ENCODE data around the gene ZBTB20. TPM values are rescaled to one million over a fixed set of nuclear protein-coding genes. Genes with fewer than 3 reads are reported as not detected.

Gene ZBTB20
- total and polyA plus RNA-seq, 4 donors, result 0.74 to 77.1 (median 27.9) TPM

- DNase-seq (peak in 1 of 3 donors; percentile 39), ATAC-seq (ENCODE audit: insufficient read depth, low FRiP score) (no peak)
- Histone ChIP-seq H3K36me3 (ENCODE audit: control insufficient read depth in 4 of 4, insufficient read depth in 4 of 4, low read length in 4 of 4) (no peaks in the 10 kb centered on the region), H3K27ac (ENCODE audit: low read depth in 1 of 2, low read length in 1 of 2) (peak overlapping the region in 1 of 2 donors; percentile 56), H3K4me3 (no peak overlapping the region), H3K27me3 (ENCODE audit: control insufficient read depth in 3 of 3, insufficient read depth in 3 of 3, low read length in 2 of 3) (no peaks in the 10 kb centered on the region), H3K9me3 (ENCODE audit: control insufficient read depth in 4 of 4, insufficient read depth in 3 of 4, low read length in 3 of 4) (no peaks in the 10 kb centered on the region), H3K4me1 (ENCODE audit: control insufficient read depth in 5 of 5, insufficient read depth in 5 of 5, low read length in 5 of 5) (peaks cover 3 to 26% (median 22%) of the 10 kb centered on the region in 5 donors), H3K9ac (ENCODE audit: insufficient read depth in 1 of 2, low read length in 2 of 2) (no peak overlapping the region)
- TF ChIP-seq, protein P1, sequence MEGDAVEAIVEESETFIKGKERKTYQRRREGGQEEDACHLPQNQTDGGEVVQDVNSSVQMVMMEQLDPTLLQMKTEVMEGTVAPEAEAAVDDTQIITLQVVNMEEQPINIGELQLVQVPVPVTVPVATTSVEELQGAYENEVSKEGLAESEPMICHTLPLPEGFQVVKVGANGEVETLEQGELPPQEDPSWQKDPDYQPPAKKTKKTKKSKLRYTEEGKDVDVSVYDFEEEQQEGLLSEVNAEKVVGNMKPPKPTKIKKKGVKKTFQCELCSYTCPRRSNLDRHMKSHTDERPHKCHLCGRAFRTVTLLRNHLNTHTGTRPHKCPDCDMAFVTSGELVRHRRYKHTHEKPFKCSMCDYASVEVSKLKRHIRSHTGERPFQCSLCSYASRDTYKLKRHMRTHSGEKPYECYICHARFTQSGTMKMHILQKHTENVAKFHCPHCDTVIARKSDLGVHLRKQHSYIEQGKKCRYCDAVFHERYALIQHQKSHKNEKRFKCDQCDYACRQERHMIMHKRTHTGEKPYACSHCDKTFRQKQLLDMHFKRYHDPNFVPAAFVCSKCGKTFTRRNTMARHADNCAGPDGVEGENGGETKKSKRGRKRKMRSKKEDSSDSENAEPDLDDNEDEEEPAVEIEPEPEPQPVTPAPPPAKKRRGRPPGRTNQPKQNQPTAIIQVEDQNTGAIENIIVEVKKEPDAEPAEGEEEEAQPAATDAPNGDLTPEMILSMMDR (IDR thresholded peaks at IDR 0.05; ENCODE audit: control extremely low read depth, extremely low read depth), result no peak
- WGBS, 2 donors, result 17 to 19% methylated on average over 2 of the region's 2 CpGs
Observed at GRCh38 chr3:114451051-114451451, 696.0 kb downstream of the ZBTB20 start.

DNA sequence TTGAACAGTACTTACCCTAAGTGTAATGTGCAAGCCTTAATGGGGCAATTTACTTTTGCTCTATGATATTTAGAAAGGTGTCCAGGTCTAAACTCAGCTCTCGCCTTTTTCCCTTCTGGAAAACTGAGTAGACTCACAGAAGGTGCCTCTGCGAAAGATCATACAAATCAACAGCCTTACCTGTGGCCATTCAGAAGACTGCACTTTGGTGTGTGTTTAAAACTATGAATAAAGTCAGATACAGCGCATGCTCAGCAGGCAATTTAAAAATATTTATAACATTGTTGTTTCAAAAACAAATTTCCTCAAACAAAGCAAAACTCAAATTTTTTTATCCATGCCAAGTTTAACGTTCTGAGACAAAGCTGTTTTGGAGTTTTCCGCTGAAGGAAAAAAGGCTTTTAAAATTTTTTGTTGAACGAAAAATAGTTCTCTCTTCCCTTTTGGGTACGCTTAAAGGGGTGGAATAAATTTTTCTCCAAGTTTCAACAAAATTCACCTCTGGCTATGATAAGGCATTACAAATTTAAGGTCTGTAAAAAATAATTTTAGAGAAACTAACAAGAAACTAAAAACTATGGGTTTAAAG, 697.0 kb downstream of the ZBTB20 start:
- ATAC-seq (ENCODE audit: insufficient read depth, low FRiP score) (no peak), DNase-seq (no peak)
- Histone ChIP-seq H3K27ac (ENCODE audit: low read depth in 1 of 2, low read length in 1 of 2) (no peak overlapping the region), H3K4me1 (ENCODE audit: control insufficient read depth in 5 of 5, insufficient read depth in 5 of 5, low read length in 5 of 5) (peaks cover 1 to 23% (median 21%) of the 10 kb centered on the region in 5 donors), H3K9me3 (ENCODE audit: control insufficient read depth in 4 of 4, insufficient read depth in 3 of 4, low read length in 3 of 4) (no peaks in the 10 kb centered on the region), H3K9ac (ENCODE audit: insufficient read depth in 1 of 2, low read length in 2 of 2) (no peak overlapping the region), H3K4me3 (no peak overlapping the region), H3K36me3 (ENCODE audit: control insufficient read depth in 4 of 4, insufficient read depth in 4 of 4, low read length in 4 of 4) (no peaks in the 10 kb centered on the region), H3K27me3 (ENCODE audit: control insufficient read depth in 3 of 3, insufficient read depth in 3 of 3, low read length in 2 of 3) (no peaks in the 10 kb centered on the region)
- WGBS, 2 donors, result 94 to 96% methylated on average over 7 of the region's 7 CpGs
- TF ChIP-seq, protein P1 (IDR thresholded peaks at IDR 0.05; ENCODE audit: control extremely low read depth, extremely low read depth), result no peak

DNA sequence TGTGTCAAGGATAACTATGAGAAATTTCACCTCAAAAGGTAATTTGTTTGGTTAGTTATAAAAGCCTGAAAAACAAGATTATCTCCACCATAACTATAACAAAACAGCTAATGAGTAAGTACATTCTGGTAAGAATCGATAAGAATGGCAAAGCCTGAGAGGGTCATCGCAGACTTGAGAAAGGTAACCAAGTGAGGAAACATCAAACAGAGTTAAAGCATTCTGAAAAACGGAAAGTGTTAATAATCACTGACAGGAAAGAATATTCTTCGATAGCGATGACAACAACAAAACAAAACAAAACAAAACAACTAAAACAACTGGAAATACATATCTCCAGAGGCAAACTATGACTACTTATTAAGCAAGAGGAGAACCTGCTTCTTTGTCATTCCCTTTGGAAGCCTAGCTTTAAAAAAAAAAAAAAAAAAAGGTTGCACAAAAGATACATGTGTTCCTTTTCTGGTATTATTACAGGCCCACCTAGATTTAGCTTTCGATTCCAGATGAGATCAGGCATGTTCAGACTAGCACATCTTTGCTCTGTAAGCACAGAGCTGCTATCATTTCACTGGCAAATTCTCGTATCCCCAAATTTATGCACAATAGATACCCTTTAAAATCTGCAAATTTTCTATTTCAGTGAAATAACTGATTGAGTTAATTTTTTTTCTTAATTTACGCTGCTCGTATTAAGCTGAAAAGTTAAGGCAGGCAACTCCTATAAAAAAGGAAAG, 697.6 kb downstream of the ZBTB20 start:
- DNase-seq, result no peak
- no peak overlapping the region for H3K27ac ChIP-seq (ENCODE audit: low read depth in 1 of 2, low read length in 1 of 2)

More for the DNA sequence above, 697.6 kb downstream of the ZBTB20 start:
- TF ChIP-seq, protein P1 (IDR thresholded peaks at IDR 0.05; ENCODE audit: control extremely low read depth, extremely low read depth), result no peak
- Histone ChIP-seq H3K36me3 (ENCODE audit: control insufficient read depth in 4 of 4, insufficient read depth in 4 of 4, low read length in 4 of 4) (no peaks in the 10 kb centered on the region), H3K4me1 (ENCODE audit: control insufficient read depth in 5 of 5, insufficient read depth in 5 of 5, low read length in 5 of 5) (peaks cover 1 to 23% (median 14%) of the 10 kb centered on the region in 5 donors), H3K9me3 (ENCODE audit: control insufficient read depth in 4 of 4, insufficient read depth in 3 of 4, low read length in 3 of 4) (no peaks in the 10 kb centered on the region), H3K9ac (ENCODE audit: insufficient read depth in 1 of 2, low read length in 2 of 2) (no peak overlapping the region), H3K4me3 (no peak overlapping the region), H3K27me3 (ENCODE audit: control insufficient read depth in 3 of 3, insufficient read depth in 3 of 3, low read length in 2 of 3) (no peaks in the 10 kb centered on the region)
- 87 to 92% methylated on average over 9 of the region's 9 CpGs for WGBS, 2 donors
- ATAC-seq (ENCODE audit: insufficient read depth, low FRiP score), result no peak
